ENCODE measurements around the gene FHDC1.

The FHDC1 gene

GRCh38 chr4:153026591-153027346 lies 90.6 kb downstream of the FHDC1 start:
- Histone ChIP-seq H3K27me3 (ENCODE audit: control insufficient read depth in 5 of 5, insufficient read depth in 4 of 5, low read length in 5 of 5) (no peaks in the 10 kb centered on the region), H3K4me3 (ENCODE audit: low read depth in 1 of 5, low read length in 5 of 5) (no peak overlapping the region)

GRCh38 chr4:153027866-153028265 lies 91.7 kb downstream of the FHDC1 start:
- Histone ChIP-seq H3K36me3 (ENCODE audit: control insufficient read depth in 5 of 5, insufficient read depth in 5 of 5, low read length in 5 of 5) (no peaks in the 10 kb centered on the region), H3K9me3 (ENCODE audit: control insufficient read depth in 5 of 5, low read length in 5 of 5) (peaks cover 3 to 23% (median 15%) of the 10 kb centered on the region in 5 donors), H3K27me3 (ENCODE audit: control insufficient read depth in 5 of 5, insufficient read depth in 4 of 5, low read length in 5 of 5) (no peaks in the 10 kb centered on the region), H3K9ac (ENCODE audit: low read length in 5 of 5) (no peak overlapping the region), H3K4me1 (ENCODE audit: control insufficient read depth in 5 of 5, insufficient read depth in 5 of 5, low read length in 5 of 5) (no peaks in the 10 kb centered on the region), H3K27ac (ENCODE audit: low read depth, low read length) (no peak overlapping the region), H3K4me3 (ENCODE audit: low read depth in 1 of 5, low read length in 5 of 5) (no peak overlapping the region)

More at GRCh38 chr4:153026591-153027346, 90.6 kb downstream of the FHDC1 start:
- Histone ChIP-seq H3K9ac (ENCODE audit: low read length in 5 of 5) (no peak overlapping the region), H3K4me1 (ENCODE audit: control insufficient read depth in 5 of 5, insufficient read depth in 5 of 5, low read length in 5 of 5) (no peaks in the 10 kb centered on the region), H3K9me3 (ENCODE audit: control insufficient read depth in 5 of 5, low read length in 5 of 5) (peaks cover 3 to 23% (median 15%) of the 10 kb centered on the region in 5 donors), H3K36me3 (ENCODE audit: control insufficient read depth in 5 of 5, insufficient read depth in 5 of 5, low read length in 5 of 5) (no peaks in the 10 kb centered on the region), H3K27ac (ENCODE audit: low read depth, low read length) (no peak overlapping the region)

GRCh38 chr4:153028535-153028934 lies 92.4 kb downstream of the FHDC1 start:
- H3K9ac ChIP-seq (ENCODE audit: low read length in 5 of 5): no peak overlapping the region
- no peaks in the 10 kb centered on the region for H3K36me3 ChIP-seq (ENCODE audit: control insufficient read depth in 5 of 5, insufficient read depth in 5 of 5, low read length in 5 of 5)
- no peaks in the 10 kb centered on the region for H3K4me1 ChIP-seq (ENCODE audit: control insufficient read depth in 5 of 5, insufficient read depth in 5 of 5, low read length in 5 of 5)
- no peak overlapping the region for H3K4me3 ChIP-seq (ENCODE audit: low read depth in 1 of 5, low read length in 5 of 5)
- peaks cover 3 to 23% (median 15%) of the 10 kb centered on the region in 5 donors for H3K9me3 ChIP-seq (ENCODE audit: control insufficient read depth in 5 of 5, low read length in 5 of 5)
- no peaks in the 10 kb centered on the region for H3K27me3 ChIP-seq (ENCODE audit: control insufficient read depth in 5 of 5, insufficient read depth in 4 of 5, low read length in 5 of 5)
- H3K27ac ChIP-seq (ENCODE audit: low read depth, low read length): no peak overlapping the region
